Right ventricle myocardium superior (tissue), 1 donor: ENCODE results near the gene NELFA. TPM values are rescaled to one million over a fixed set of nuclear protein-coding genes. Genes with fewer than 3 reads are reported as not detected.

Experiments used
- ATAC-seq: fragments of 200-7000 bp; cut with Tn5 transposase; one replicate; pipeline ENCODE4 v1.9.1; 2020; ENCODE audit warnings: mild to moderate bottlenecking; ENCODE audit not compliant: poor library complexity
- DNase-seq: peaks from one replicate; pipeline ENCODE4 v3.0.0-alpha.2; 2020
- intact Hi-C: fragments of 100-400 bp; cut with DNase I; formaldehyde crosslinking; loops from one replicate; pipeline ENCODE4 v1.11.2; 2022
- total RNA-seq: library from RNA; stranded (reverse); fragmentation: NEBNext Ultra II Directional; extraction: Animal tissue kit (Norgen Biotek cat#: 25700); gene quantifications from one replicate; pipeline ENCODE4 v1.2.1, GENCODE V29; 2021
- donor health status: DM: no; HTN: yes; CAD: no; lungs with severe emphysema.

The NELFA gene
- total RNA-seq, 1 donor from 2014 or later: 10.4 TPM

DNA sequence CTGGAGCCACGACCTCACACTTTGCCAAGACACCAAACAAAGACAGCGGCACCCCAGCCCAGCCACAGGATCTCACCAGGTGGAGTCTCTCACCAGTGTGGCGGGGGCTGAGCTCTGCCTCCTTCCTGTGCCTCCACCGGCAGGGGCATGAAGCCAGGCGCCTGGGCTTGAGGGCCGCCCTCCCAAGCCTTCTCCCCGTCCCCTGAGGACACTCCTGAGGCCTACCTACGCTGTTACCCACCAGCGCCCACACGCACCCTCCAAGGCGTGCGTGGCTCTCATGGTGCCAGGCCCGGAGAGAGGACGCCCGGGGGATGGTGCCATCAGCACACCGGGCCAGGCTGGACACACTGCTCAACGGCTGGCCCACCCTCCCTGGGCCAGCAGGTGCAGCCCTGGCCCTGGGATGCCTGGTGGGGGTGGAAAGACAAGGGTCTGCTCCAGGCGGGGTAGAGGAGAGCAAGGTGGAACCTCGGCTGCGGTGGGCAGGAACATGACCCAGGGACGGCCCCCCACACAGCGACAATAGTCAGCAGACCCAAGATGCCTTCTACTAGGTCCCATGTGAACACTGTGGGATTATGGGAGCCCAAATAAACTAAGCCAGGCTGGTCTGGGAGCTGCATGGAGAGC lies 22.1 kb downstream of the NELFA start:
- no peak for DNase-seq
- intact Hi-C loops: no loop called here

DNA sequence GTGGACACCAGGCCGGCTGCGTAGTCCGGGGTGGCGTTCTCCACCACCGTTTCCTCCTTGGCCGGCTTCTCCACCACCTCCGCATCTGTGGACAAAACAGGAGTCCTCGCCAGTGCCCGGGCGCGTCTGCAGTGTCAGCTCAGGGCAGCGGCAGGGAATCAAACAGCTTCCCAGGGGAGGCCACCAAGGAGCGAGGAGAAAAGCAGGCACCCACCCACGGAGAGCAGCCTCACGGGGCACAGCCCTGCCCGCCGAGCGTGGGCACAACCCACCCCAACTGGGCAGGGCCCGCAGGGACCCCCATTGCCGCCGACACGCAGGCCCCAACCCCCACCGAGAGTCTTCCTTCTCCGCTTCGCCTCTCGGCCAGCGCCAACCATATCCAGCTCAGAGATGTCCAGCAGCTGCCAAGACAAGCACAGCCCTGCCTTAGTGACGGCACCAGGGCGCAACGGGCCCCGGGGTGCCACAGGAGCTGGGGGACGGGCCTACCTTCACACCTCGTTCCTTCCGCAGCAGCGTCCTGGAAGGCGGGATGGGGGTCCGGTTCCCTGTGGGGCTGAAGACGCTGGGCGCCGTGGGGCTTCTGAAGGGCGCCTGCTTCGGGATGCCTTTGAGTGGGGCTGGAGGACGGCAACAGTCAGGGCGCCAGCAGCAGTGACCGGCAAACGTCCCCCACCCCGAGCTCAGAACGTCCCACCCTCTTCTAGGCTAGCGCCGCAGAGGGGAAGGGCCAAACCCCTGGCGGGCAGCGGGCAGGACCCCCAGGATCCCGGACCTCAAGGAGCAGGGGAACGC lies 22.8 kb downstream of the NELFA start:
- no peak for DNase-seq

More for the DNA sequence above, 22.1 kb downstream of the NELFA start:
- ATAC-seq: no peak

DNA sequence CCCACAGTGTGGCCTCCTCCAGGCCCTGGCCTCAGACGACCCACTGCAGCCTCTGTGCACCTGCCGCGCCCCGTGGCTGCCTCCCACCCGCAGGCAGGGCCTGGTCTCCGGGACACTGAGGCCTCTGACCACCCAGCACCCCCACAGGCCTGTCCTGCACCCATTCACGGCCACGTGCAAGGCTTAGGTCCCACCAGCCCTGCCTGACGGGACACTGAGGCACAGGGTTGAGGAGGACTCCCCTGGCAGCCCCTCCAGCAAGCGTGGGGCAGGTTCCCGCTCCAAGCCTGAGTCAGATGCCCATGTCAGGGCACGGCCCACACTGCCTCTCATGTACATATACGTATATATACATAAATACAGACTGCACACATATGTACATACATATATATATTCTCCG lies 23.5 kb downstream of the NELFA start:
- DNase-seq (no peak), ATAC-seq (no peak)
- intact Hi-C loops: no loop called here

More for the DNA sequence above, 22.8 kb downstream of the NELFA start:
- no peak for ATAC-seq
- intact Hi-C loops: no loop called here

DNA sequence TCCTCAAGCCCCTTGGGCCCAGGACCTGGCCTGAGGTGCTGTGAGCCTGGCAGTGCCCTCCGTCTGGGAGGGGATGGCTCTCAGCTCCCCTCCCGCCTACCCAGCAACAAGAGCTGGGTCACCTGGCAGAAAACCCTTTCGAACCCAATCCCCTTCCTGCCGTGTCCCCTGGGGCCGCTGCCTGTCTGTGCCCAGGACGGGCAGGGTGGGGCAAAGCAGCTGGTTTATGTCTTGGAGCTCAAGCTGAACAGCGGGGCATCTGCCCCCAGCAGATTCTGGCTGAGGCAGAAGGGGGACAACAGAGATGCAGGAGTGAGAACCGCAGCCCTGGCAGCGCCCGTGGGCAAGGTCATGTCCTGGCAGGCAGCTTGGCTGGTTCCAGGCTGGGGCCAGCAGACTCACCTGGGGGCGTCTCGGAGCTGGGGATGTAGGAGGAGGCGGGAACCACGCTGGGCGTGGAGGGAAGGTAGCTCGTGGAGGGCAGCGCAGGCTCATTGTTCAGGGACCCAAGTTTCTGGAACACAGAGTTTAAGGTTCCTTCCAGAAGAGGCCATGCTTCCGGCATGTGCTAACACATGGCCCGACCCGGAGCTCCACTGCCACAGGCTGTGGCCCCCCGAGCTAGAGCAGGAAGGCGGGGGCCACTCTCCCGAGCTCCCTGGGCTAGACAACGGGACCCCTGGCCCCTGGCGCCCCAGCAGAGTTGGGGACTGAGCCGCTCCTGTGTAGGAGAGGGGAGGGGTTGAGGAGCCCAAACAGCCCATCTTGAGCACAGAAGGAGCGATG lies 24.2 kb downstream of the NELFA start:
- ATAC-seq (peak; percentile 24), DNase-seq (no peak)
- intact Hi-C loops: no loop called here

DNA sequence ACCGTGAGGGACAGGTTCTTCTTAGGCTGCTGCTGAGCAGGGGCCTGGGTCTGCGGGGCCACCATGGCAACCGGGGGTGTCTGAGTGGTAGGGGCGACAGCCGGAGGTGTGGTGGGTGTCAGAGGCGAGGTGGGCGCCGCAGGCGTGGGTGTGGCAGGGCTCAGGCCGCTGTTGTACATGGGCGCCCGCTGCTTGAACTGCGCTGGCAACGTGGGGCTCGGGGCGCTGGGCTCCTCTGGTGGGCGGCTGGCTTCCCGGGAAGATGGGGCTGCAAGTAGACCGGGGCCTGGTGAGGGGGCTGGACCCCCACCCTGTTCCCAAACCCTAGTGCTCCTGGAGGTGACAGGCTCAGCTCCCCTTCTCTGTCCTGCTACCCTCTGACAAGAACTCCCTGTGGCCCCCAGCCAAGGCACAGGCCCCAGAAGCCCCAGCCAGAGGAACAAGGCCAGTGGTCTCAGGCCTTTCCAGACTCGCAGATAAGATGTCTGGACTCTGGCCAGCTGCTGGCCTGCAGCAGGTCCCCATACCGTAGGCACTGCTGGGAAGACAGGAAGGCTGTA lies 24.8 kb downstream of the NELFA start:
- ATAC-seq (peak; percentile 50), DNase-seq (no peak)
- intact Hi-C loops: no loop called here

DNA sequence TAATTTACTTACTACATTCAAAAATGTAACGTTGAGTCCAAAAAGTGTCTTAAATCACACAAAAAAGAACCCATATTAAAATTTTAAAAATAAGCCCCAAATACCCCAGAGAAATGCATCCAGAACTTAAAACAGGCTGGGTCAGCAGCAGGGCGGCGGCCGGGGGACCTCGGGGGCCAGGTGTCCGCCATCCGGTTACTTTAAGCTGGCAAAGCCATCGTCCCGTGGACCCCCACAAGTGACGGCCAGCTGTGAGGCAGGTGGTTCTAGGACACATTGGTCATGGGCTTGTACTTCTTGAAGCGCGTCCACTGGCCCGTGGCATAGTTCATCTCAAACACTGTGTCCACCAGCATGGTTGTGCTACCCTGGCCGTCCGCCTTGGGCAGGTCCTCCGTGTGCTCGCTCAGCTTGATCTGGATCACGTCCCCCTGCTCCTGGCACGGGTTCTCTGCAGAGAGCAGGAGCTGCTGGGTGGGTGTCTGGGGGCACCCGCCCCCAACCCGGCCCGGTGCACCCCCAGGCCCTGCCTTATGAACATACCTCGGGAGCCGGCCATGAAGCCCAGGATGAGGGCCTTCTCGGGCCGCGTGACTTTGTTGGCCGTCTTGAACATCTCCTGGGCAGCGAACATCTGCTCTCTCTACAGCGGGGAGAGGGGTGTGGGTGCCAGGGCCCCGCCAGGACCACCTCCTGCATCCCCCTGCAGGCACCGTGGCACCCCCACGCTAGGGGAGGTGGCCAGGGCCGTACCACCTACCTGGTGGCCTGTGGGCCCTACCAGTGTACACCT lies 25.5 kb downstream of the NELFA start:
- DNase-seq: no peak
- intact Hi-C loops: no loop called here
- no peak for ATAC-seq

DNA sequence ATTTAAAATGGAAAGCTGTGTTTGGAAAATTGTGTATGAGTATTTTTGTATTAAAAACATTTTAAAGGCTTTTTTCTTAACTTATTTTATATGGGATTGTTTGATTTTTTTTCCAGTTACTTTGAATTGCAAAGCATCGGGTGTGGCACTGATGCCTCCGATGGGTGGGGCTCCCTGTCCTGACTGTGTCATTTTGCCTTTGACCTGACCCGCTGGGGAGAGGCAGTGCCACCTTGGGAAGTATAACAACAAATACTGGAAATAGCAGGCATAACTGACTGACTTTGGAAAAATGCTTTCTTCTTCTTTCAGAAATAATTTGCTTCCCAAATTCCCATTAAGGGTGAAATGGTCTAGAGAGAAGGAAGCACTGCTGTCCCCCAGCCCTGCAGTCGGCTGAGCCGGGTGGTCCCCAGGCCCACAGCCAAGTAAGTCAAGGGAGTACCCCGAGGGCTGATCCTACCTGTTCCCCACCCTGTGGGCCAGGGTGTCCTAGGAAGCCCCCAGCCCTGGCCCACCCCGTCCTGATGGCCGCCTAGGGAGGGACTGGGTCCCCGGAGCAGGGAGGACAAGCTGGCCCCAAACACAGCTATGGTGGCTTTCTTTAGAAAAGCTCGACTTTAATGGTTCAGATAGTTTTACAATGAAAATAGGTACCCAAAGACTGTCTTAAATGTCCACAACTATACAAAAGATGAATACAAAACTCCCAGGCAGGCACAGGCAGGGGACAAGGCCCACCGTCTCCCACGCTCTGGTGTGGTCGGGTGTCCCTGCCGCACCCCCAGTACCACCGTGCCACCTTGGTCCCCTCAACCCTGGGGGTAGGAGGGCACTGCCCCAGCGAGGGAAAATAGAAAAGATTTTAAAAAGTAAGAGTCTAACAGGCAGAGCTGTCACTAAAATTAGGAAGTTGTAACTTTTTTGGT lies 26.4 kb downstream of the NELFA start:
- intact Hi-C loops: no loop called here
- no peak for ATAC-seq
- no peak for DNase-seq

DNA sequence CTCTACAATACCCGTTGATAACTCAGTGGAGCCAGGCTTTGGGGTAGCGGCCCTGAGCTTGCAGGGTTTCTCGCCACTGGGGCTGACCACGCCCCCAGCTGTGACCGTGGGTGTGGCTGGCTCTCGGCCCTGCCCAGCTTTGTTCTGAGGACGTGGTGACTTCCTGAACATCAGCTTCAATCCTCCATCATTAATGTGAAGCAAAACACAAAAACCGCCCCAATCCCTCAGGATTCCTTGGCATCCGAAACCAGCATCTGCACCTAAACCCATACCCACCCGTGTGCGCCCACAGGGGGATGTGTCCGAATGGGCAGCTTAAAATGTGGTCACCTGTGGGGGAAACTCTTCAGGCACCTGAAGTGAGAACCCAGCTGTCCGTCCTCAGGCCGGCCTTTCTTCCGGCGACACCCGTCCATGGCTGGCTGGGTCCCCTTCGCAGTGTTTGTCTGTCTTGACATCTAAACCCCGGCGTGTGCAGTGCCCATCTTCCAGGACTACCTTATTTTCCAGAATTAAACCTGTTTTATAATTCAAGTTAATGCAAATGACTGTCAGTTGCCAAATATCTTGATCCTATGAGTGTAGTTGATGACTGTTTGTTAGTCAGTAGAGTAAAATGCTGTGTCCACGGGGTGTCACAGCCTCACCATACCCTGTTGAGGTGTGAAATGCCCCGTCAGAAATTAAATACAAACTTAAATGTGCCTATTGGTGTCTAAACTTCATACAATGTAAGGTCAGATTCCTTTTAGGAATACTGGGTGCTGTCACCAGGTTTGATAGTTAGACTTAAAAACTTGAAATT lies 27.3 kb downstream of the NELFA start:
- DNase-seq: no peak
- intact Hi-C loops: no loop called here
- ATAC-seq: no peak

DNA sequence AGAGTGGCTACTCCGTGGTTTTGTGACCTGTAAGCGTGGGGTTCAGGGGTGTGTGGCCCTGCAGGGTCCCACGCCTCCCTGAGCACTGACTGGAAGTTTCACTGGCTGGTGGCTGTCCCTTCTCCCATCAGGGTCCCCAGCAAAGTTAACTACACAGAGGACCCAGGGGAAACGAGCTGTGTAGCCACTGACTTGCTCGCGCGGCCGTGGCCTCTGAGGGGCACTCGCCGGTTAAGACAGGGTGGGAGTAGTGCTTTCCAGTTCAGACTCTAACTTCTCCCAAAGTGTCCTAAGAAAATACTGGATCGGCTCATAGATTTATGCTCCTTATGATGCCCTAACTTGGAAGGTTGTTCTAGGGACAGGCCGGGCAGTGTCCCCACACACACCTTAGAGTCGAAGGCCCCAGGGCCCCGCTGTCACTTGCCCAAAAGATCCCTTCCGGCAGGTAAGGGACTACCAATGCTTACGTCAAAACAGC lies 28.2 kb downstream of the NELFA start:
- intact Hi-C loops: no loop called here
- ATAC-seq (no peak), DNase-seq (no peak)

DNA sequence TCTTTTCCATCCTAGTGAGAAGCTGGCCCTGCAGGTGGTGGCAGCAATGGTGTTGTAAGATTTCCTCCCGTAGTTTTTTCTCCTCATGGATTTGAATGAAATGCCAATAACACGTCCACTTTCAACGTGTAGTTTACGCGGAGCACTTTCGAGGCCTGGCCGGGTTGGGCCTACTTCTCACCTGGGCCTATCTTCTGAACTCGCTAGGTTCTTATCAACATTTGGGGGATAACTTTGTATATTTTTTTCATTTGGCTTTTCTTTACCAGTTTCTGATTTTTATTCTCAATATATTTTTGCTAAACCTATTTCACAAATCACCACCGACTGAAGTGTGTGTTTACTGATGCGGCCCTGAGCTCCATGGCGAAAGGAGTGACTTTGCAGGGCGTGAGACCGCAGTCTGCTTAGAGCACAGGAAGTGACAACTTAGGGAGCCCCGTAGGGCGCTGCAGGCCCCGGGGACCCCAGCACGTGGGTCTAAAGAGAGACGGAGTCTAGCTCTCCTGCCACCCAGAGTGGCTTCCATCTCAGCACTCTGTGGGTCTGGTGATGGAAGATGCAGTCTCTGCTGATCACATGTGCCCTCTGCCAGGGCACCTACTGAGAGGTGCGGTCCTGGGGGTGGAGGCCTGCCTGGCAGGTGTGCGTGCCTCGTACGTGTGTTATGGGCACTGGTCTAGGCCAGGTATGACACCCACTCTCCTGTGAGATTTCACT lies 29.1 kb downstream of the NELFA start:
- DNase-seq: no peak
- intact Hi-C loops: no loop called here
- no peak for ATAC-seq

DNA sequence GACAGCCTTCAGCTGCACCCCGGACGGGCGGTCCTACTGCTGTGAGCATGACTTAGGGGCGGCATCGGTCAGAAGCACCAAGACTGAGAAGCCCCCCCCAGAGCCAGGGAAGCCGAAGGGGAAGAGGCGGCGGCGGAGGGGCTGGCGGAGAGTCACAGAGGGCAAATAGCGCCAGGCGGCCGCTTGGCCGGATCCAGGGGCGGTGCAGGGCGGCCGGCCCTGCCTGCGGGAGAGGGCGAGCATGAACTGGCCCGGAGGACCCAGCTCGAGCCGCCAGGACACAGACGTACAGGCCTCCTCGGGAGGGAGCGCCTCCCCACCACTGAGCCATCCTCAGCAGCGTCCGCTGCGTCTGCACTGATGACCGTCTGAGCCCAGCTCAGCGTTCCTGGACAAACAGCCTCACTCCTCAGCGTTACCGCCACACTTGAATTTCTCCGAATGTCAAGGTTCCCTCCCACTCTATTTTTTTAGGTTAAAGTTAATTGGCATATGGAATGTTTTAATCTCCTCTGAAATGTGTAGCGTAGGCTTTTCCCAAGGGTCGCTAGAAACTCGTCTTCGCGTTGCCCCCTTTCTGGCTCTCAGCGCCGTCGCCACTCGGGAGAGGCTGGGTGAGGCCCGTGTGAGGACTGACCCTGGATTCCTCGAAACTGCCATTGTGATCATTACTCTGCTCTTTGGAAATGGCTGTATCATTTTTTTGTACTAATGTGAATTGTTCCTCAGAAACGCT lies 29.9 kb downstream of the NELFA start:
- no peak for ATAC-seq
- DNase-seq: no peak
- intact Hi-C loops: no loop called here

DNA sequence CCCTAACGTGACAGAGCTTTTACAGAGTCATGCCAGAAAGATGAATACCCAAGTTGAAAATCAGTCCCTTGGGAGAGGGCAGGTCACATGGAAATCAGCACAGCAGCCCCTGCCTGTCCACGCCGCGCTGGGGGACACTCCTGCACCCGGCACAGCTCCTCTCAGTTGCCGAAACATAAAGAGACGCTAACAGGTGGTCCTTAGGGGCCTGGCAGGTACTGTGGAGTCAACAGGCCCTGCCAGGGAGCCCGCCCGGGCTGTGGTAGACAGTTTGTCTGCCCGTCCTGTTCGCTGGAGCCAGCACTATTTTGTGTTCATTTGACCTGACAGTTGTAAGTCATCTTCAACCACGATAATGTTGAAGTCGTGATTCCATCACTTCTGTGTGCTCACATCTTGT lies 30.5 kb downstream of the NELFA start:
- ATAC-seq (no peak), DNase-seq (no peak)
- intact Hi-C loops: no loop called here

DNA sequence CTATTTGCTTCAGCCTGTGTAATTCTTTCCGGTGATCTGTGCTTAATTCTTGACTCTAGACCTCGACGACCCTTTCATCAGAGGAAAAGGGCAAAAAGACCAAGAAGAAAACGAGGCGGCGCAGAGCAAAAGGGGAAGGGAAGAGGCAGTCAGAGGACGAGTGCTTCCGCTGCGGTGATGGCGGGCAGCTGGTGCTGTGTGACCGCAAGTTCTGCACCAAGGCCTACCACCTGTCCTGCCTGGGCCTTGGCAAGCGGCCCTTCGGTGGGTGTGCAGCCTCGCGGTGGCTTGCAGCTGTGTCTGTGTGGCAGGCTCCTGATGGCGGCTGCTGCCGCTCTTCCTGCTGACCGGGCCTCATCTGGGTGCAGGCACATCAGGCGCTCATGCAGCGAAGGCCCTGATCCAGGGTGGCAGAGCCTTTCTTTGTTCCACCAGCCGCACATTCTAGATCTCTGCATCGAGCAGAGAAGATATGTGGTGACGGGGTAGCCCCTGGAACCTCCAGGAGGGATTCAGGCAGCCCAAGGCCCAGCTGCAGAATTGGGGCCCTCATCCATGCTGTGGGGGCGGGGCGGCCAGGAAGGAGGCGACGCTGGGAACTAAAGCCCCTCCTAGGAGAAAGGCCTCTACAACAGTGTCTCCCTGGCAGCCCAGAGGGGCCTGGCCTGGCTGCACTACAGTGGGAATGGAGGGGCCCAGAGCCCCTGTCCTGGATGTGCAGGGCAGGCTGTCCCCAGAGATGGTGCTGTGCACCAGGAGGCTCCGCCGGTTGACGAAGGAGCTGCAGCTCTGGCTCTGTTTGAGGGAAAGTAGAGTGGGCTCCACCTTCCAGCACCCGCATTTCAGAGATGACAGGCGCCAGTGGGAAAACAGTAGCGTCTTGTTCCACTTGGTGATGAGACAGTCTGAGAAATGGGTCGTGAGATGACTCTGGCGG lies 32.1 kb downstream of the NELFA start:
- ATAC-seq (no peak), DNase-seq (no peak)
- intact Hi-C loops: no loop called here

DNA sequence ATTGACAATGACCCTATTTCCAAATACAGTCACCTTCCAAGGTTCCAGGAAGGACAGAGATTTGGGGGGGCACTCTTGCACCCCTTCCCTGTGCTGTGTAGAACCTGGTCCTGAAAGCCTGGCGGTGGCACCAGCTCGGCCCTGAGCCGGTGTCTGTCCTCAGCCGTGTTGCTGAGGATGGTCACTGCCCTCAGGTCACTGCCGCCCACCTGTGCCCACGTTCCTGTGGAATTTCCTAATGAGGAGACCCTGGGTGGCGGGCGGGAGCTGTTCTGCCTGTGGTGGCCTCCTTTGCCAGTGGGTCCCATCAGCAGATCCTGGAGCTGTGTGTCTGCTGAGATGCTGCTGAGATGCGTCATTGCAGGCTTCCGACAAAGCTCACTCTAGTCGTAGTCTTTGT lies 32.9 kb downstream of the NELFA start:
- ATAC-seq: no peak
- no peak for DNase-seq
- intact Hi-C loops: no loop called here
